NK-92 (cell line): ENCODE data around the gene MUC5AC.
"Not testable (repeated sequence)": the region's sequence is repeated elsewhere in the genome, so short reads cannot be mapped to it uniquely, and the experiment has no call there.

Experiments
- DNase-seq: peaks from one replicate; lab custom pipeline; 2025; ENCODE audit not compliant: unreplicated experiment; lab: John Stamatoyannopoulos, UW

Gene MUC5AC

GRCh38 chr11:1175461-1176223, 17.9 kb downstream of the MUC5AC start:
- DNase-seq = no peak

GRCh38 chr11:1176224-1177019, 18.7 kb downstream of the MUC5AC start:
- DNase-seq = no peak

GRCh38 chr11:1177020-1177770, 19.4 kb downstream of the MUC5AC start:
- DNase-seq = no peak

- DNase-seq = no peak
Observed at GRCh38 chr11:1177771-1178090, 20.0 kb downstream of the MUC5AC start.

- DNase-seq = no peak
Observed at GRCh38 chr11:1178201-1178885, 20.6 kb downstream of the MUC5AC start.

- DNase-seq = no peak
Observed at GRCh38 chr11:1178906-1179305, 21.2 kb downstream of the MUC5AC start.

GRCh38 chr11:1179641-1180040, 21.9 kb downstream of the MUC5AC start:
- DNase-seq = no peak

GRCh38 chr11:1180171-1180570, 22.4 kb downstream of the MUC5AC start:
- no peak for DNase-seq

GRCh38 chr11:1180947-1181391, 23.2 kb downstream of the MUC5AC start:
- DNase-seq = no peak

- no peak for DNase-seq
Observed at GRCh38 chr11:1181420-1181819, 23.7 kb downstream of the MUC5AC start.

- no peak for DNase-seq
Observed at GRCh38 chr11:1181853-1182535, 24.2 kb downstream of the MUC5AC start.

- DNase-seq = not testable (repeated sequence)
Observed at GRCh38 chr11:1184139-1184538, 26.4 kb downstream of the MUC5AC start.

GRCh38 chr11:1188451-1189130, 30.8 kb downstream of the MUC5AC start:
- not testable (repeated sequence) for DNase-seq

- DNase-seq = not testable (repeated sequence)
Observed at GRCh38 chr11:1189816-1190215, 32.1 kb downstream of the MUC5AC start.

- not testable (repeated sequence) for DNase-seq
Observed at GRCh38 chr11:1191786-1192470, 34.2 kb downstream of the MUC5AC start.

- DNase-seq = no peak
Observed at GRCh38 chr11:1192741-1193325, 35.1 kb downstream of the MUC5AC start.

GRCh38 chr11:1193326-1194230, 35.8 kb downstream of the MUC5AC start:
- no peak for DNase-seq
